ENCODE data around the gene TMEM158. TPM values are rescaled to one million over a fixed set of nuclear protein-coding genes. Genes with fewer than 3 reads are reported as not detected.

Gene TMEM158
- polyA plus RNA-seq, 1 donor (not counting 4 experiments of a cell fraction or from before 2014, with no cell fraction given): 2.0 TPM

GRCh38 chr3:45232521-45232920 lies 6.4 kb upstream of the TMEM158 start:
- dilution Hi-C loops (cut with MboI; ENCODE audit: extremely low pct_ligation_motif_present, low sequenced_read_pairs): no loop called here
- Histone ChIP-seq H3K36me3 (ENCODE audit: control insufficient read depth in 2 of 2, extremely low read depth in 1 of 2, insufficient read depth in 2 of 2, low read length in 2 of 2) (no peaks in the 10 kb centered on the region), H3K9me3 (ENCODE audit: control insufficient read depth, low read depth, low read length) (no peaks in the 10 kb centered on the region), H2AFZ (ENCODE audit: control insufficient read depth, low read length) (no peak overlapping the region), H4K20me1 (ENCODE audit: control insufficient read depth, extremely low read depth, insufficient read depth, low read length) (no peaks in the 10 kb centered on the region), H3K4me1 (ENCODE audit: control insufficient read depth, extremely low read depth, insufficient read depth, low read length) (peaks cover 4% of the 10 kb centered on the region), H3K27ac (ENCODE audit: control insufficient read depth, insufficient read depth, low read length) (no peak overlapping the region), H3K9ac (ENCODE audit: control insufficient read depth, extremely low read depth, insufficient read depth, low read length) (no peak overlapping the region), H3K4me3 (ENCODE audit: control insufficient read depth in 2 of 3, extremely low read depth in 1 of 3, insufficient read depth in 2 of 3, low read depth in 1 of 3, low read length in 3 of 3) (no peak overlapping the region), H3K79me2 (ENCODE audit: control insufficient read depth, insufficient read depth, low read length) (no peaks in the 10 kb centered on the region), H3K4me2 (ENCODE audit: control insufficient read depth, extremely low read depth, insufficient read depth, low read depth, low read length) (no peak overlapping the region), H3K9me1 (ENCODE audit: control insufficient read depth, extremely low read depth, insufficient read depth, low read length) (no peaks in the 10 kb centered on the region), H3K27me3 (ENCODE audit: control insufficient read depth, extremely low read depth, insufficient read depth, low read length) (peaks cover 9% of the 10 kb centered on the region)
- FAIRE-seq (no peak), DNase-seq (ENCODE audit: low read depth, low spot score) (no peak)
- no peak for TF ChIP-seq EZH2 (IDR thresholded peaks at IDR 0.05; ENCODE audit: low read length)
- TF ChIP-seq, protein P1, sequence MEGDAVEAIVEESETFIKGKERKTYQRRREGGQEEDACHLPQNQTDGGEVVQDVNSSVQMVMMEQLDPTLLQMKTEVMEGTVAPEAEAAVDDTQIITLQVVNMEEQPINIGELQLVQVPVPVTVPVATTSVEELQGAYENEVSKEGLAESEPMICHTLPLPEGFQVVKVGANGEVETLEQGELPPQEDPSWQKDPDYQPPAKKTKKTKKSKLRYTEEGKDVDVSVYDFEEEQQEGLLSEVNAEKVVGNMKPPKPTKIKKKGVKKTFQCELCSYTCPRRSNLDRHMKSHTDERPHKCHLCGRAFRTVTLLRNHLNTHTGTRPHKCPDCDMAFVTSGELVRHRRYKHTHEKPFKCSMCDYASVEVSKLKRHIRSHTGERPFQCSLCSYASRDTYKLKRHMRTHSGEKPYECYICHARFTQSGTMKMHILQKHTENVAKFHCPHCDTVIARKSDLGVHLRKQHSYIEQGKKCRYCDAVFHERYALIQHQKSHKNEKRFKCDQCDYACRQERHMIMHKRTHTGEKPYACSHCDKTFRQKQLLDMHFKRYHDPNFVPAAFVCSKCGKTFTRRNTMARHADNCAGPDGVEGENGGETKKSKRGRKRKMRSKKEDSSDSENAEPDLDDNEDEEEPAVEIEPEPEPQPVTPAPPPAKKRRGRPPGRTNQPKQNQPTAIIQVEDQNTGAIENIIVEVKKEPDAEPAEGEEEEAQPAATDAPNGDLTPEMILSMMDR (optimal IDR thresholded peaks at IDR 0.05 in 1 of 3, IDR thresholded peaks at IDR 0.05 in 1 of 3, conservative IDR thresholded peaks at IDR 0.05 in 1 of 3; ENCODE audit: extremely low read depth in 1 of 3, insufficient read depth in 2 of 3, low read length in 3 of 3): no peak

DNA sequence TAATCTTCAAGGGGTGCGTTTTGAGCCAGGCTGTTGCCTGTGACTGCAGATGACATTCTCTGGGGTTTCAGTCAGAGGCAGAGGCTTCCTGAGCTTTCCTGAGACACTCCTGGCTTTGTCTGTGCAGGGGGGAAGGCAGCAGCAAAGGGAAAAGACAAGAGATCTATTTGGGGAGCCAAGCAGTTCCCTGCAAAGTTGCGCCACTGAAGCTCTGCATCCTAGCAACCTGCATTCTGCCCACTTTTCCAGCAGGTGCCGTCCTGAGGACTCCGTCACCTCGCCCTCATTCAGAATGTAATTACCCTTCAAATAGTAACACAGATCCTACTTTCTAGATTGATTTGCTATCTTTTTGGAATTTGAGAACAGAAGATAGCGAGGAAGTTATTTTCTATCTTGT lies 1.9 kb upstream of the TMEM158 start:
- DNase-seq (ENCODE audit: low read depth, low spot score) (no peak), FAIRE-seq (no peak)
- Histone ChIP-seq H3K27ac (ENCODE audit: control insufficient read depth, insufficient read depth, low read length) (no peak overlapping the region), H3K4me1 (ENCODE audit: control insufficient read depth, extremely low read depth, insufficient read depth, low read length) (peaks cover 17% of the 10 kb centered on the region), H4K20me1 (ENCODE audit: control insufficient read depth, extremely low read depth, insufficient read depth, low read length) (no peaks in the 10 kb centered on the region), H3K36me3 (ENCODE audit: control insufficient read depth in 2 of 2, extremely low read depth in 1 of 2, insufficient read depth in 2 of 2, low read length in 2 of 2) (no peaks in the 10 kb centered on the region), H3K79me2 (ENCODE audit: control insufficient read depth, insufficient read depth, low read length) (no peaks in the 10 kb centered on the region), H3K27me3 (ENCODE audit: control insufficient read depth, extremely low read depth, insufficient read depth, low read length) (peaks cover 18% of the 10 kb centered on the region), H3K4me3 (ENCODE audit: control insufficient read depth in 2 of 3, extremely low read depth in 1 of 3, insufficient read depth in 2 of 3, low read depth in 1 of 3, low read length in 3 of 3) (no peak overlapping the region), H2AFZ (ENCODE audit: control insufficient read depth, low read length) (no peak overlapping the region), H3K9me3 (ENCODE audit: control insufficient read depth, low read depth, low read length) (no peaks in the 10 kb centered on the region), H3K9ac (ENCODE audit: control insufficient read depth, extremely low read depth, insufficient read depth, low read length) (no peak overlapping the region), H3K9me1 (ENCODE audit: control insufficient read depth, extremely low read depth, insufficient read depth, low read length) (no peaks in the 10 kb centered on the region), H3K4me2 (ENCODE audit: control insufficient read depth, extremely low read depth, insufficient read depth, low read depth, low read length) (no peak overlapping the region)
- dilution Hi-C loops (cut with MboI; ENCODE audit: extremely low pct_ligation_motif_present, low sequenced_read_pairs): no loop called here
- no peak for TF ChIP-seq EZH2 (IDR thresholded peaks at IDR 0.05; ENCODE audit: low read length)
- TF ChIP-seq, protein P1 (optimal IDR thresholded peaks at IDR 0.05 in 1 of 3, IDR thresholded peaks at IDR 0.05 in 1 of 3, conservative IDR thresholded peaks at IDR 0.05 in 1 of 3; ENCODE audit: extremely low read depth in 1 of 3, insufficient read depth in 2 of 3, low read length in 3 of 3): peak in 1 of 3 experiments; percentile 10
